HG02588 (cell line): Measurements from ENCODE around the gene TEAD4.

Source experiments
- ATAC-seq: cut with Tn5 transposase; IDR thresholded peaks from one replicate; pipeline ENCODE4 v1.9.1; 2021; ENCODE audit warnings: mild to moderate bottlenecking, moderate library complexity; ENCODE audit not compliant: unreplicated experiment

The TEAD4 gene

DNA sequence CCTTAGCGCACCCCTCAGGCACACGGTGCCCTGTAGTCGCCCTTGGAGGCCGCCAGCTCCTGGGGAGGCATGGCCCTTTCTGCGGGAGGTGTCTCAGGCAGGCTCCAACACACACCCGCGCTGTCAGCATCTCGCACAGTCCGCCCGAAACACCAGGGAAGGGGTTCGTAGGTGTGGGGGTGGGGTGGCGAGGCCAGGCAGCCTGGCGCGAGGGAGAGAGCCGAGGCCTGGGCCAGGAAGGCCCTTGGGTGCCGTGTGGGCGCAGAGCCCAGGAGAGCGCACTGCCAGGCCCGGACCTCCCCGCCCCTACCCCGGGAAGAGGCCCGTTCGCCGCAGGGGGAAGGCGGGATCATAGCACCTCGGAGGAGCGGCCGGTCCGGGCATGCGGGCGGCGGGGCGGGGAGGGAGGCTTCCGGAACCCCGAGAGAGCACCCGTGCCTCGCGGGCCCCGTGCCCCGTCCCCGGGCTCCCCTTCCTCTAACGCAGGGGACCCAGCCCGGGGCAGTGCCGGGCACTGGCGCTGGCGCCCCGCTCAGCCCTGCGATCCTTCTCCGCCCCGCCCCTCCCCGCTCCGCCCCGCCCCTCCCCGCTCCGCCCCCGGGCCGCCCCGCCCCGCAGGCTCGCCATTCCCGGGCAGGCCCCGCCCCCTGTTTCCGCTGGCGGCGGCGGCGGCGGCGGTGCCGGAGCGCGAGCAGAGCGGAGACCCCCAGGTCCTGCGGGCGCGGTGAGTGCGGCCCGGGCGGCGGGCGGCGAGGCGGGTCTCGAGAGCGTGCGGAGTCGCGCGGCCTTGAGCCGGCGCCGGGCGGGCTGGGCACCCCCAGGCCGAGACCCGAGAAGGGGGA is 117.8 kb downstream of the TEAD4 start, which contains the start of gene TSPAN9:
Gene TSPAN9 (plus strand): TSS at position 650 of the 842 bp plus-strand sequence. CDS start 123,815 bp downstream, outside the sequence.
- ATAC-seq: peak; percentile 71

GRCh38 chr12:3077572-3078081 is 118.4 kb downstream of the TEAD4 start:
- ATAC-seq: no peak

DNA sequence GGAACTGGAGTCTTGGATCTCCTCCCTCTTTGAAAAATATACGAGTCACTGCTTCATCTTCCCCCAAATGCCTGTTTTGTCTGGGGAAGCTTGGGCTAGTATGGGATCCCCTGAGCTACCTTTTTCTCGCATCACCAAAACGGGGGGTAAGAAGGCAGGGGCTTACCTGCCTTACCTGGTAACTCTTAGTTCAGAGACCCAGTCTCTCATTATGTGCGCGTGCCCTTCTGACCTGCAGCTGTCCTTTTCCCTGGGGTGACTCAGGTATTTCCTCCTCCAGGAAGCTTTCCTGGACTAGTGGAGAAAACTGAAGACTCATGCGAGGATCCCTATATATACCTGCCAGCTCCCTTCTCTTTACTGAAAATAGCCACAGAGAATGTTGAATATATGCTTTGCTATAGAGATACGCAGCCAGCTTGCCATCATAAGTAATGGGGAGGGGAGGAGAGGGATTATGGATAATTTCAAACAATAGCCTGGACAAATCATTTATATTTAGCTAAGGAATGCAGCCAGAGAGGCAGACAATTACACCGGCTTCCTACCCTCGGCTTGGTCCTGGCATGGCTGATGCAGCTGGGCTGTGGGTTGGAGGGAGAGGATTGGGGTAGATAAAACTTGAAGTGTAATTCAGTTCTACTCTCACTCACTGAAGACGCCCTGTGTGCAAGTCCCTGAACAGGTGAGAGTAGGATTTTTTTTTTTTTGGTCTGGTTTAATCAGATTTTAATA is 119.1 kb downstream of the TEAD4 start:
- ATAC-seq: no peak

GRCh38 chr12:3081091-3081490 is 121.9 kb downstream of the TEAD4 start:
- no peak for ATAC-seq

DNA sequence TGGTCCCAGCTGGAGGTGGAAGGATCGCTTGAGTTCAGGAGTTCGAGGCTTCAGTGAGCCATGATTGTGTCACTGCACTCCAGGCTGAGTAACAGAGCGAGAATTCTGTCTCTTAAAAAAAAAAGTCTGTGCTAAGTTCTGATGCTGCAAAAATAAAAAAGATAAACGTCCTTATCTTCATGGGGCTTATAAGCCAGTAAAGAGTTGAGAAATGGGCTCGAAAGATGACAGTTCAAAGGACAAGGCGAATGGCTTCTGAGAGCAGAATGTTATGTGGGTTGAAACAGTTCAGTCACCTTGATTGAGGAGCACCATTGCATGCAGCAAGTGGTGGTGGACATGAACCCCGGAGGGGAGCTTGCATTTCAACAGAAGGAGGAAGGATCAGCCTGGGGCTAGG is 122.7 kb downstream of the TEAD4 start:
- no peak for ATAC-seq

DNA sequence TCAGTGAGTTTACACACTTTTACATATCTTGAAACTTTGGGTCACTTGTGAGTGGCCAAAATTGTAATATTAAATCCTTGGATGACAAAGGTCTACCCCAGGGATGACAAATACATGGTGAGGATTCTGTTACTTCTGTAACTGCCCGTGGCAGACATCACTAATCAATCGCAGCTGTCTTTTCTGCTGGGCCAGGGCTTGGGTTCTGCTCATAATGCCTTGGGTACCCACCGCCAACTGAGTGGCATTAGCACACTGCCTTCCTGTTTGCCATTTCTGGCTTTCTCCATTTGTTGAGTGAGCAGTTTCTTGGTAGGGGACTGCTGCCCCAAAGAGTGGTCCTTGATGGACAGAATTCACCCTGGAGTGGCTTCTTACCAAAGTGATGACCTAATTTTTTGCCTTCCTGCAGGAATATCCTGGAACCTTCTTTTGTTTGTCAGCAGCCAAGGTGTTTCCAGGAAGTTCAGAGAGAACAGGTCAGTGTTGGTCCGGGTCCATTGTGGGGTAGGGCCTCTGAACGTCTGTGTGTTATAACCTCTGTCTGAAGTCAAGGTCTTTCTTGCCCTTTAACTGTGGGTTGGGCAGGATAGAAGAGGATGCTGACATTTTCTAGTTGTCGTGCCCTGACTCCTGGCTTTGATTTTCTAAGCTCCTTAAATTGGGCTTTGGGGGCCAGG is 124.2 kb downstream of the TEAD4 start:
- no peak for ATAC-seq

DNA sequence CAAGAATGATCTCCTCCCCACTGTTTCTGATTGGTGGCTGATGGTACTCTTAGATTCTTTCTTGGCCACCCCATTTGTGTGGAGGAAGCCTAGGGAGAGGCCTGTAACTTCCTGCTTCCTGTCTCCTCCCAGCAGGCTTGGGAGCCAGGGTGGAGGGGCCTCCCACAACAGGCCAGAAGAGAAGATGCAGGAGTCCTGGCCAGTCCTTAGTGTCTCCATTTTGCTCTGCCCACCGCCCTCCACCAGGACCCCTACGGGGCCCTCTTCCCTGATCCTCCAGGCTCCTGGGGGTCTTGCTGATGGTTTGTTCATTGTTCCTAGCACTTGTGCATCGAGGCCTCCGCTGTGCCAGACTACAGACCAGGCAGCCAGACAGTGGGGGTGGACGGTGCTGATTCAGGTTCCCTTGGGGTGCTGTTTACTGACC is 124.7 kb downstream of the TEAD4 start:
- no peak for ATAC-seq

DNA sequence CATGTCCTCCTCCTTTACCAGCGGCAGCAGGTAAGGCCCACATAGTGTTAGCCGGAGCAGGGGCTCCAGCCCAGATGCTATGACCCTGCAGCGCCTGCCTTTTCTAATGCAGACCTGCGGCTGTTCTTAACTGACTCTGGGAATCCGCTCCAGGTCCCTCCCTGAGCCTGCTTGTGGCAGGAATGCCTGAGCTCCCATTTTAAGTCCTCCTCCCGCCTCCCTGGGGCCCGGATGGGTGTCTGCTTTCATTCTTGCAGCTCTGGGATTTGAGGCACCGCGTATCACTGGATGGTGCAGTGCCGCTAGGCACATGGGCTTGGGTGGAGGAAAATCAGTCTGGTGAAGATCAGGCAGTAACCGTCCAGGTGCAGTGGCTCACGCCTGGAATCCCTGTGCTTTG is 125.5 kb downstream of the TEAD4 start:
- no peak for ATAC-seq

GRCh38 chr12:3085341-3086139 is 126.3 kb downstream of the TEAD4 start:
- ATAC-seq: no peak

GRCh38 chr12:3086211-3086610 is 127.0 kb downstream of the TEAD4 start:
- no peak for ATAC-seq

DNA sequence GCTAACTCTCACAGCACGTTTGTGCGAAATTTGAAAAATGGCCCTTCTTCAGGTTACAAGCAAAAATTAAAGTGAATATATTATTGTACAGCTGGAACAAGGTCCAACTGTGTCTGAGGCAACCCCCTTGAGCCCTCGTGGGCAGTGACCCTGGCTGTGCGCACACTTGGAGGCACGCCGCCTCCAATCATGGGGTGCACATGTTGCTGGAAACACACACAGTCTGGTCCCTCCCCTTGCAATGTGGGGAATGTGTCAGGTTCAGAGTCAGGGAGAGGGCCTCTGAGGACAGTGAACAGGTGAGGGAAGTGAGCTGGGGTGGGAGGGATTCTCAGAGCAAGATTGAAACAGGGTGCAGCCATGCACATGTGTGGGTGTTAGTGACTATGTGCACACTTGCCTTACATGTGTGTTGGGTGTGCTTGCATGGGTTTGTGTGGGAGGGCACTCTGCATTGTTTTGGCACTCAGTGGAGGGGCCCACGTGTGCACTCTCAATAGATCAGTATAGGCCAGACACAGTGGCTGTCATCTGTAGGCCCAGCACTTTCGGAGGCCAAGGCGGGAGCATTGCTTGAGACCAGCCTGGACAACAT is 127.6 kb downstream of the TEAD4 start:
- ATAC-seq: no peak

GRCh38 chr12:3087758-3088650 is 128.8 kb downstream of the TEAD4 start:
- ATAC-seq: no peak

DNA sequence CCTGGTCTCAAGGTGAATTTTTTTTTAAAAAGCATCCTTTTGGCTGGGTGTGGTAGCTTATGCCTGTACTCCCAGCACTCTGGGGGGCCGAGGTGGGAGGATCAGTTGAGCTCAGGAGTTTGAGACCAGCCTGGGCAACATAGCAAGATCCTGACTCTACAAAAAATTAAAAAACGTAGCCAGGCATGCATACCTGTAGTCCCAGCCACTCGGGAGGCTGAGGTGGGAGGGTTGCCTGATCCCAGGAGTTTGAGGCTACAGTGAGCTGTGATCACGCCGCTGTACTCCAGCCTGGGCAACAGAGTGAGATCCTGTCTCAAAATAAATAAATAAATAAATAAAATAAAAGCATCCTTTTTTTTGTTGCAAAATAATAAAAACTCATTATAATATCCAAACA is 130.4 kb downstream of the TEAD4 start:
- no peak for ATAC-seq
